PFSK-1 (cell line): Measurements from ENCODE around the gene LARP4B.

Experiments
- FOXP2 ChIP-seq: optimal IDR thresholded peaks from 2 replicates; pipeline ENCODE3; 2011; ENCODE audit warnings: borderline replicate concordance, control low read depth, inconsistent platforms; ENCODE audit not compliant: insufficient read depth; ENCODE audit errors: extremely low read length, extremely low read depth
- POLR2AphosphoS5 ChIP-seq: IDR thresholded peaks from 2 replicates; pipeline ENCODE4 v1.6.1; 2012; ENCODE audit warnings: low read depth, mild to moderate bottlenecking, control low read depth, low read length, moderate library complexity
- REST ChIP-seq, 2 experiments: IDR thresholded peaks; 2 replicates each; pipeline versions ENCODE4 v1.6.1 to v1.8.0; 2011 to 2012; ENCODE audit warnings: low read depth in 2 of 2, low read length in 2 of 2, control low read depth in 1 of 2, inconsistent platforms in 1 of 2, mild to moderate bottlenecking in 1 of 2, moderate library complexity in 1 of 2; ENCODE audit not compliant: insufficient read depth in 1 of 2
- SIN3A ChIP-seq: IDR thresholded peaks from 2 replicates; pipeline ENCODE4 v1.6.1; 2012; ENCODE audit warnings: mild to moderate bottlenecking, low read length, moderate library complexity, borderline replicate concordance; ENCODE audit not compliant: insufficient read depth
- TAF1 ChIP-seq: IDR thresholded peaks from 2 replicates; pipeline ENCODE4 v1.6.1; 2012; ENCODE audit warnings: low read length, control low read depth, borderline replicate concordance; ENCODE audit not compliant: insufficient read depth

Gene LARP4B

GRCh38 chr10:945778-946177, 14.3 kb upstream of the LARP4B start:
- TF ChIP-seq TAF1 (no peak), FOXP2 (no peak), POLR2AphosphoS5 (no peak), REST (IDR thresholded peaks at IDR 0.05; ENCODE audit: insufficient read depth in 1 of 2, low read depth in 2 of 2, low read length in 2 of 2) (no peak), SIN3A (no peak)

- TF ChIP-seq REST (IDR thresholded peaks at IDR 0.05; ENCODE audit: insufficient read depth in 1 of 2, low read depth in 2 of 2, low read length in 2 of 2) (no peak), TAF1 (no peak), FOXP2 (no peak), SIN3A (no peak), POLR2AphosphoS5 (no peak)
Observed at GRCh38 chr10:944034-944831, 12.7 kb upstream of the LARP4B start.

GRCh38 chr10:943334-944033, 12.0 kb upstream of the LARP4B start:
- TF ChIP-seq REST (IDR thresholded peaks at IDR 0.05; ENCODE audit: insufficient read depth in 1 of 2, low read depth in 2 of 2, low read length in 2 of 2) (no peak), POLR2AphosphoS5 (no peak), FOXP2 (no peak), TAF1 (no peak)

- TF ChIP-seq FOXP2, result no peak
- TF ChIP-seq TAF1, result no peak
- TF ChIP-seq POLR2AphosphoS5, result no peak
- TF ChIP-seq SIN3A, result no peak
- no peak for TF ChIP-seq REST (IDR thresholded peaks at IDR 0.05; ENCODE audit: insufficient read depth in 1 of 2, low read depth in 2 of 2, low read length in 2 of 2)
Observed at GRCh38 chr10:938941-939678, 7.6 kb upstream of the LARP4B start.
